Right lobe of liver (tissue), 4 donors: Measurements from ENCODE around the gene SEC11A.

ENCODE experiments used
- CTCF ChIP-seq, 4 donors: fragments of 200-600 bp in 3 of 4; fragments of 450-650 bp in 1 of 4; IDR thresholded peaks; one replicate each; pipeline versions ENCODE4 v1.5.1 to v1.8.0; 2016 to 2022; ENCODE audit warnings: antibody characterized with exemption in 4 of 4, mild to moderate bottlenecking in 2 of 4
- POLR2A ChIP-seq: fragments of 450-650 bp; IDR thresholded peaks from one replicate; pipeline ENCODE4 v1.6.1; 2017; ENCODE audit warnings: antibody characterized with exemption, mild to moderate bottlenecking
- donor health status: DM: no; HTN: no; CAD: no.
- donor health status: DM: no; HTN: no; CAD: no.
- donor health status: DM: no; HTN: yes; CAD: no.

- TF ChIP-seq CTCF (IDR thresholded peaks at IDR 0.05) (no peak), POLR2A (no peak)
Measured at GRCh38 chr15:84684092-84684491, 31.8 kb downstream of the SEC11A start.
